ENCODE data around the gene ERICH2.

GRCh38 chr2:170722301-170722700, 47.9 kb upstream of the ERICH2 start:
- TF ChIP-seq, protein P1, sequence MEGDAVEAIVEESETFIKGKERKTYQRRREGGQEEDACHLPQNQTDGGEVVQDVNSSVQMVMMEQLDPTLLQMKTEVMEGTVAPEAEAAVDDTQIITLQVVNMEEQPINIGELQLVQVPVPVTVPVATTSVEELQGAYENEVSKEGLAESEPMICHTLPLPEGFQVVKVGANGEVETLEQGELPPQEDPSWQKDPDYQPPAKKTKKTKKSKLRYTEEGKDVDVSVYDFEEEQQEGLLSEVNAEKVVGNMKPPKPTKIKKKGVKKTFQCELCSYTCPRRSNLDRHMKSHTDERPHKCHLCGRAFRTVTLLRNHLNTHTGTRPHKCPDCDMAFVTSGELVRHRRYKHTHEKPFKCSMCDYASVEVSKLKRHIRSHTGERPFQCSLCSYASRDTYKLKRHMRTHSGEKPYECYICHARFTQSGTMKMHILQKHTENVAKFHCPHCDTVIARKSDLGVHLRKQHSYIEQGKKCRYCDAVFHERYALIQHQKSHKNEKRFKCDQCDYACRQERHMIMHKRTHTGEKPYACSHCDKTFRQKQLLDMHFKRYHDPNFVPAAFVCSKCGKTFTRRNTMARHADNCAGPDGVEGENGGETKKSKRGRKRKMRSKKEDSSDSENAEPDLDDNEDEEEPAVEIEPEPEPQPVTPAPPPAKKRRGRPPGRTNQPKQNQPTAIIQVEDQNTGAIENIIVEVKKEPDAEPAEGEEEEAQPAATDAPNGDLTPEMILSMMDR (IDR thresholded peaks at IDR 0.05; ENCODE audit: low read depth, low read length, poor library complexity, severe bottlenecking), result no peak
- no peak for TF ChIP-seq EZH2phosphoT487 (IDR thresholded peaks at IDR 0.05; ENCODE audit: borderline replicate concordance, low read length)
